ENCODE data around the gene COL9A1.

DNA sequence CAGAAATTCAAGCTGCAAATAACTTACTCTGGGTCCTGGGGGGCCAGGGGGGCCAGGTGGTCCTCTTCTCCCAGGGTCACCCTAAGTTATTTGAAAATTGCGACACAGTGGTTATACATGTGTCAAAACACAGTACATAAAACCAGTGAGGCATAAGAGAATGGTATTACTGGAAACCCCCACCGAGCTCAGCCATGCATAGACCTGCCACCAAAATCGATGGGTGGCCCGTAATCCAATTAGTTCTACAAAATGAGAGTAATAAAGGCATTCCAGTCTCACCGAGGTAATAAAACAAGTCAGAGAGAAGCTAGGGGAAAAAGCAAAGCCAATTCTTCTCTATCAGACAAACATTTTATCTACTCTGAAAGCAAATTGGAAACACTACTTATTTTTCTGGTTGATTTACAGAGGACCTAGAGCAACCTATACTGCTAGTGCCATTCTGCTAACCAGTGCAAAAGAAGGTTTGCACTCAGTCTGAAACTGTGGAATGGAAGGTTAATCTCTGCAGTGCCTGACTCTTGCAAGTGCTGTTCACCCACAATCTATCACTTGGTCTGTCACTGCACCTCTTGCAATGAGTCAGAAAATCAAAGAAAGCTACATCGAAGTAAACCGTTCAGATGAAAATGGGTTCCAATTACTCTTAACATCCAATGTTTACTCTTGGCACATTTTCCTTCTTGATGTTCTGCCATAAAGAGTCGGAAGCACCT lies 32.4 kb downstream of the COL9A1 start:
- TF ChIP-seq, protein P1, sequence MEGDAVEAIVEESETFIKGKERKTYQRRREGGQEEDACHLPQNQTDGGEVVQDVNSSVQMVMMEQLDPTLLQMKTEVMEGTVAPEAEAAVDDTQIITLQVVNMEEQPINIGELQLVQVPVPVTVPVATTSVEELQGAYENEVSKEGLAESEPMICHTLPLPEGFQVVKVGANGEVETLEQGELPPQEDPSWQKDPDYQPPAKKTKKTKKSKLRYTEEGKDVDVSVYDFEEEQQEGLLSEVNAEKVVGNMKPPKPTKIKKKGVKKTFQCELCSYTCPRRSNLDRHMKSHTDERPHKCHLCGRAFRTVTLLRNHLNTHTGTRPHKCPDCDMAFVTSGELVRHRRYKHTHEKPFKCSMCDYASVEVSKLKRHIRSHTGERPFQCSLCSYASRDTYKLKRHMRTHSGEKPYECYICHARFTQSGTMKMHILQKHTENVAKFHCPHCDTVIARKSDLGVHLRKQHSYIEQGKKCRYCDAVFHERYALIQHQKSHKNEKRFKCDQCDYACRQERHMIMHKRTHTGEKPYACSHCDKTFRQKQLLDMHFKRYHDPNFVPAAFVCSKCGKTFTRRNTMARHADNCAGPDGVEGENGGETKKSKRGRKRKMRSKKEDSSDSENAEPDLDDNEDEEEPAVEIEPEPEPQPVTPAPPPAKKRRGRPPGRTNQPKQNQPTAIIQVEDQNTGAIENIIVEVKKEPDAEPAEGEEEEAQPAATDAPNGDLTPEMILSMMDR (IDR thresholded peaks at IDR 0.05) = no peak
- no peak for TF ChIP-seq POLR2A (IDR thresholded peaks at IDR 0.05)
